ENCODE measurements around the gene SLC2A4RG.

Gene SLC2A4RG

GRCh38 chr20:63702751-63703470 is 36.7 kb upstream of the SLC2A4RG start:
- Histone ChIP-seq H3K36me3 (ENCODE audit: control insufficient read depth, insufficient read depth, low read length) (peaks cover 13% of the 10 kb centered on the region), H3K4me3 (ENCODE audit: low read length) (no peak overlapping the region), H3K27ac (ENCODE audit: low read depth, low read length) (no peak overlapping the region), H3K4me1 (ENCODE audit: control insufficient read depth, insufficient read depth, low read length) (peaks cover 6% of the 10 kb centered on the region), H3K9ac (ENCODE audit: low read length) (no peak overlapping the region), H3K27me3 (ENCODE audit: control insufficient read depth, insufficient read depth, low read length) (no peaks in the 10 kb centered on the region)

GRCh38 chr20:63703471-63703975 is 36.1 kb upstream of the SLC2A4RG start:
- Histone ChIP-seq H3K4me3 (ENCODE audit: low read length) (no peak overlapping the region), H3K9ac (ENCODE audit: low read length) (no peak overlapping the region), H3K36me3 (ENCODE audit: control insufficient read depth, insufficient read depth, low read length) (peaks cover 13% of the 10 kb centered on the region), H3K27me3 (ENCODE audit: control insufficient read depth, insufficient read depth, low read length) (no peaks in the 10 kb centered on the region), H3K4me1 (ENCODE audit: control insufficient read depth, insufficient read depth, low read length) (peaks cover 6% of the 10 kb centered on the region), H3K27ac (ENCODE audit: low read depth, low read length) (no peak overlapping the region)

GRCh38 chr20:63703976-63704748 is 35.4 kb upstream of the SLC2A4RG start:
- peaks cover 13% of the 10 kb centered on the region for H3K36me3 ChIP-seq (ENCODE audit: control insufficient read depth, insufficient read depth, low read length)
- no peak overlapping the region for H3K4me3 ChIP-seq (ENCODE audit: low read length)
- H3K4me1 ChIP-seq (ENCODE audit: control insufficient read depth, insufficient read depth, low read length), result peaks cover 12% of the 10 kb centered on the region
- no peak overlapping the region for H3K27ac ChIP-seq (ENCODE audit: low read depth, low read length)
- H3K9ac ChIP-seq (ENCODE audit: low read length), result no peak overlapping the region
- H3K27me3 ChIP-seq (ENCODE audit: control insufficient read depth, insufficient read depth, low read length), result no peaks in the 10 kb centered on the region

DNA sequence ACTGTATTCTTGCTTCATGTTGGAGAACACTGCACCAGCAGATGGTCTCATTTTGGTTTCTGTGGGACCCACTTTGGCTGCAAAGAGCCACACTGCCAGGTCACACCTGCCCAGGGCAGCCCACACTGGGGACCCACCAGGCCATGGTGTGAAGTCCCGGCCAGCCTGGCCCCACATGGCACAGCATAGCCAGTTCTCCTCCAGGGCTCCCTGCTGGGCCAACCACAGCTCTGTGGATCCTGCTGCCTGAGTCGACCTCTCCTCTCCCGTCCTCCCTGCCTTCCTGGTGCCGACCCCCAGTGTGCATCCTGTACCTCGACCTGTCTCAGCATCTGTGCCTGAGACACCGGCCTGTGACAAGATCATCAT is 34.8 kb upstream of the SLC2A4RG start:
- Histone ChIP-seq H3K27ac (ENCODE audit: low read depth, low read length) (no peak overlapping the region), H3K4me1 (ENCODE audit: control insufficient read depth, insufficient read depth, low read length) (peaks cover 12% of the 10 kb centered on the region), H3K4me3 (ENCODE audit: low read length) (no peak overlapping the region), H3K36me3 (ENCODE audit: control insufficient read depth, insufficient read depth, low read length) (peaks cover 13% of the 10 kb centered on the region), H3K9ac (ENCODE audit: low read length) (no peak overlapping the region), H3K27me3 (ENCODE audit: control insufficient read depth, insufficient read depth, low read length) (no peaks in the 10 kb centered on the region)

DNA sequence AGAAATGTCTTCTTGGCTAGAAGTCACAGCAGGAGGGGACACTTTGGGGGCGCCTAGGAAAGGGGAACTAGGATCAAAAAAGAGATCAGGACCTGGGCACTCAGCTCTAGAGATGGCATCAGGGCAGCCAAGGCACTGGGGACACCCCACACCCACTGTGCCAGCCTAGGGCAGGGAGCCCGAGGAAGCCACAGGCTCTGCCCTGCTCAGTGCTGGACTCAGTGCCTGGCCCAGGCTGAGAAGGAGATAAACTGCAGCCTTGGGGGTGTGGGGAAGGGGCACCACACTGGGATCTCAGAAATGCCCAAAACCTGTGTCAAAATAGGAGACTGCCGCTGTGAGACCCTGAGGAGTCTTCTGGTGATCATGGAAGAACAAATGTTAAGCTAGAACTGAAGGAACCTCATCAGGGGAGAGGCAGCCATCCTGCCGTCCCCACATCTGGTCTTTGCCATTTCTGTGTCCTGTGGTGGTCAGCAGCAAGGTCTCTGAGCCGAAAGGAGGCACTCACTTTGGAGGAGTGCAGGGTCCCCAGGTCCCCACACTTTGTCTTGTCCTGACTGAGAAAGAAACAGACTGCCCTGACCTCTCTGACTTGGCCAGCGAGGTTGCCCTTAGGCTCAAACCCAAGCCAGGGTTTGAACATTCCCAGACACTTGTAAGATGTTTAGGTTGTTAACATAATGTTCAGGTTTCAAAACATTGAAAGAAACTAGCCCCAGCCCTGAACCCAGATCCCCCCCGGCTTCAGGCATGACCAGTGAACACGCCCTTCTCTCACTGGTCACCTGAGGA is 34.1 kb upstream of the SLC2A4RG start:
- peaks cover 13% of the 10 kb centered on the region for H3K36me3 ChIP-seq (ENCODE audit: control insufficient read depth, insufficient read depth, low read length)
- H3K4me3 ChIP-seq (ENCODE audit: low read length), result no peak overlapping the region
- H3K4me1 ChIP-seq (ENCODE audit: control insufficient read depth, insufficient read depth, low read length), result peaks cover 12% of the 10 kb centered on the region
- H3K9ac ChIP-seq (ENCODE audit: low read length), result no peak overlapping the region
- no peak overlapping the region for H3K27ac ChIP-seq (ENCODE audit: low read depth, low read length)
- H3K27me3 ChIP-seq (ENCODE audit: control insufficient read depth, insufficient read depth, low read length), result no peaks in the 10 kb centered on the region

- peak overlapping the region; percentile 2 for H3K4me3 ChIP-seq (ENCODE audit: low read length)
- no peak overlapping the region for H3K9ac ChIP-seq (ENCODE audit: low read length)
Observed at GRCh38 chr20:63706027-63706695, 33.4 kb upstream of the SLC2A4RG start.

GRCh38 chr20:63706852-63707557 is 32.6 kb upstream of the SLC2A4RG start:
- Histone ChIP-seq H3K27me3 (ENCODE audit: control insufficient read depth, insufficient read depth, low read length) (no peaks in the 10 kb centered on the region), H3K4me1 (ENCODE audit: control insufficient read depth, insufficient read depth, low read length) (peaks cover 12% of the 10 kb centered on the region), H3K9ac (ENCODE audit: low read length) (peak overlapping the region; percentile 20), H3K4me3 (ENCODE audit: low read length) (peak overlapping the region; percentile 70), H3K36me3 (ENCODE audit: control insufficient read depth, insufficient read depth, low read length) (peaks cover 19% of the 10 kb centered on the region), H3K27ac (ENCODE audit: low read depth, low read length) (peak overlapping the region; percentile 93)

More at GRCh38 chr20:63706027-63706695, 33.4 kb upstream of the SLC2A4RG start:
- Histone ChIP-seq H3K27me3 (ENCODE audit: control insufficient read depth, insufficient read depth, low read length) (no peaks in the 10 kb centered on the region), H3K36me3 (ENCODE audit: control insufficient read depth, insufficient read depth, low read length) (peaks cover 16% of the 10 kb centered on the region), H3K27ac (ENCODE audit: low read depth, low read length) (no peak overlapping the region), H3K4me1 (ENCODE audit: control insufficient read depth, insufficient read depth, low read length) (peaks cover 12% of the 10 kb centered on the region)

- Histone ChIP-seq H3K27me3 (ENCODE audit: control insufficient read depth, insufficient read depth, low read length) (no peaks in the 10 kb centered on the region), H3K36me3 (ENCODE audit: control insufficient read depth, insufficient read depth, low read length) (peaks cover 22% of the 10 kb centered on the region), H3K27ac (ENCODE audit: low read depth, low read length) (peak within 1 kb of the TSS; percentile 93), H3K9ac (ENCODE audit: low read length) (peak within 1 kb of the TSS; percentile 62), H3K4me3 (ENCODE audit: low read length) (peak within 1 kb of the TSS; percentile 70), H3K4me1 (ENCODE audit: control insufficient read depth, insufficient read depth, low read length) (peaks cover 12% of the 10 kb centered on the region)
Observed at GRCh38 chr20:63707558-63708300, 31.8 kb upstream of the SLC2A4RG start, which contains the start of the genes ARFRP1 and ZGPAT. ARFRP1 (minus strand) TSS chr20:63707976; CDS start chr20:63707091, 885 bp downstream. ZGPAT (plus strand) TSS chr20:63708039; CDS start chr20:63708581, 542 bp downstream.

DNA sequence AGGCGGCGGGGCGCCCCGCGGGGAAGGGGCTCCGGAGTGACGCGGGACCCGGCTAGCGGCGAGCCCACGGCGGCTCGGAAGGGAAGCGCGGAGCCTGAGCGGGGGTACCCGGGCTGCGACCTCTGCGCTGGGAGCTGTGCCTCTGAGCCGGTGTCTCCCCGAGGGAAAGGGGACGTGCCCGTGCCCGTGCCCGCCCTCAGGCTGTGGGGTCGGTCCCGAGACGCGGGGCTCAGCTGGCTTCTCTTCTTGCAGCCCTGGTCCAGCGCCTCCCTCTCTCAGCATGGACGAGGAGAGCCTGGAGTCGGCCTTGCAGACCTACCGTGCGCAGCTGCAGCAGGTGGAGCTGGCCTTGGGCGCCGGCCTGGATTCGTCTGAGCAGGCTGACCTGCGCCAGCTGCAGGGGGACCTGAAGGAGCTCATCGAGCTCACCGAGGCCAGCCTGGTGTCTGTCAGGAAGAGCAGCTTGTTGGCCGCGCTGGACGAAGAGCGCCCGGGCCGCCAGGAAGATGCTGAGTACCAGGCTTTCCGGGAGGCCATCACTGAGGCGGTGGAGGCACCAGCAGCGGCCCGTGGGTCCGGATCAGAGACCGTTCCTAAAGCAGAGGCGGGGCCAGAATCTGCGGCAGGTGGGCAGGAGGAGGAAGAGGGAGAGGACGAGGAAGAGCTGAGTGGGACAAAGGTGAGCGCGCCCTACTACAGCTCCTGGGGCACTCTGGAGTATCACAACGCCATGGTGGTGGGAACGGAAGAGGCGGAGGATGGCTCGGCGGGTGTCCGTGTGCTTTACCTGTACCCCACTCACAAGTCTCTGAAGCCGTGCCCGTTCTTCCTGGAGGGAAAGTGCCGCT is 31.1 kb upstream of the SLC2A4RG start:
- Histone ChIP-seq H3K27ac (ENCODE audit: low read depth, low read length) (peak overlapping the region; percentile 93), H3K4me1 (ENCODE audit: control insufficient read depth, insufficient read depth, low read length) (peaks cover 12% of the 10 kb centered on the region), H3K27me3 (ENCODE audit: control insufficient read depth, insufficient read depth, low read length) (no peaks in the 10 kb centered on the region), H3K4me3 (ENCODE audit: low read length) (peak overlapping the region; percentile 70), H3K36me3 (ENCODE audit: control insufficient read depth, insufficient read depth, low read length) (peaks cover 22% of the 10 kb centered on the region), H3K9ac (ENCODE audit: low read length) (no peak overlapping the region)

GRCh38 chr20:63709149-63709527 is 30.4 kb upstream of the SLC2A4RG start:
- H3K27me3 ChIP-seq (ENCODE audit: control insufficient read depth, insufficient read depth, low read length), result no peaks in the 10 kb centered on the region
- H3K36me3 ChIP-seq (ENCODE audit: control insufficient read depth, insufficient read depth, low read length), result peaks cover 22% of the 10 kb centered on the region
- peak overlapping the region; percentile 70 for H3K4me3 ChIP-seq (ENCODE audit: low read length)
- H3K27ac ChIP-seq (ENCODE audit: low read depth, low read length), result no peak overlapping the region
- H3K9ac ChIP-seq (ENCODE audit: low read length), result no peak overlapping the region
- H3K4me1 ChIP-seq (ENCODE audit: control insufficient read depth, insufficient read depth, low read length), result peaks cover 12% of the 10 kb centered on the region
